Measurements from ENCODE around the gene TNFRSF1B.

Gene TNFRSF1B

GRCh38 chr1:12168451-12169160 is 1.8 kb downstream of the TNFRSF1B start:
- H3K4me3 ChIP-seq (ENCODE audit: insufficient read depth, low read depth, low read length, poor library complexity, severe bottlenecking): peak overlapping the region; percentile 86
- H3K27ac ChIP-seq (ENCODE audit: insufficient read depth, low read length, poor library complexity, severe bottlenecking): peak overlapping the region; percentile 88
- peaks cover 53% of the 10 kb centered on the region for H3K4me1 ChIP-seq (ENCODE audit: control insufficient read depth, insufficient read depth, low read length, poor library complexity, severe bottlenecking)
- no peaks in the 10 kb centered on the region for H3K36me3 ChIP-seq (ENCODE audit: control insufficient read depth, insufficient read depth, low read length)
- H3K27me3 ChIP-seq (replicated peaks; ENCODE audit: control insufficient read depth, insufficient read depth, low read length, poor library complexity, severe bottlenecking): no peaks in the 10 kb centered on the region
- no peaks in the 10 kb centered on the region for H3K9me3 ChIP-seq (ENCODE audit: control insufficient read depth, low read length)
- no peak for DNase-seq

- Histone ChIP-seq H3K9me3 (ENCODE audit: control insufficient read depth, low read length) (no peaks in the 10 kb centered on the region), H3K4me1 (ENCODE audit: control insufficient read depth, insufficient read depth, low read length, poor library complexity, severe bottlenecking) (peaks cover 56% of the 10 kb centered on the region), H3K27ac (ENCODE audit: insufficient read depth, low read length, poor library complexity, severe bottlenecking) (peak overlapping the region; percentile 88), H3K36me3 (ENCODE audit: control insufficient read depth, insufficient read depth, low read length) (no peaks in the 10 kb centered on the region), H3K4me3 (ENCODE audit: insufficient read depth, low read depth, low read length, poor library complexity, severe bottlenecking) (peak overlapping the region; percentile 86), H3K27me3 (replicated peaks; ENCODE audit: control insufficient read depth, insufficient read depth, low read length, poor library complexity, severe bottlenecking) (no peaks in the 10 kb centered on the region)
- no peak for DNase-seq
Observed at GRCh38 chr1:12169442-12170135, 2.8 kb downstream of the TNFRSF1B start.

- Histone ChIP-seq H3K4me1 (ENCODE audit: control insufficient read depth, insufficient read depth, low read length, poor library complexity, severe bottlenecking) (peaks cover 62% of the 10 kb centered on the region), H3K27me3 (replicated peaks; ENCODE audit: control insufficient read depth, insufficient read depth, low read length, poor library complexity, severe bottlenecking) (no peaks in the 10 kb centered on the region), H3K4me3 (ENCODE audit: insufficient read depth, low read depth, low read length, poor library complexity, severe bottlenecking) (no peak overlapping the region), H3K9me3 (ENCODE audit: control insufficient read depth, low read length) (no peaks in the 10 kb centered on the region), H3K27ac (ENCODE audit: insufficient read depth, low read length, poor library complexity, severe bottlenecking) (peak overlapping the region; percentile 88), H3K36me3 (ENCODE audit: control insufficient read depth, insufficient read depth, low read length) (no peaks in the 10 kb centered on the region)
- DNase-seq: no peak
Observed at GRCh38 chr1:12170263-12170671, 3.5 kb downstream of the TNFRSF1B start.

- DNase-seq: peak; percentile 40 to 47 (median 43)
- H3K4me1 ChIP-seq (ENCODE audit: control insufficient read depth, insufficient read depth, low read length, poor library complexity, severe bottlenecking): peaks cover 74% of the 10 kb centered on the region
- no peaks in the 10 kb centered on the region for H3K27me3 ChIP-seq (replicated peaks; ENCODE audit: control insufficient read depth, insufficient read depth, low read length, poor library complexity, severe bottlenecking)
Observed at GRCh38 chr1:12171206-12172041, 4.6 kb downstream of the TNFRSF1B start.

GRCh38 chr1:12172042-12172851 is 5.5 kb downstream of the TNFRSF1B start:
- peak; percentile 59 to 77 (median 71) for DNase-seq
- Histone ChIP-seq H3K27me3 (replicated peaks; ENCODE audit: control insufficient read depth, insufficient read depth, low read length, poor library complexity, severe bottlenecking) (no peaks in the 10 kb centered on the region), H3K4me3 (ENCODE audit: insufficient read depth, low read depth, low read length, poor library complexity, severe bottlenecking) (no peak overlapping the region), H3K9me3 (ENCODE audit: control insufficient read depth, low read length) (no peaks in the 10 kb centered on the region), H3K4me1 (ENCODE audit: control insufficient read depth, insufficient read depth, low read length, poor library complexity, severe bottlenecking) (peaks cover 77% of the 10 kb centered on the region), H3K27ac (ENCODE audit: insufficient read depth, low read length, poor library complexity, severe bottlenecking) (peak overlapping the region; percentile 88), H3K36me3 (ENCODE audit: control insufficient read depth, insufficient read depth, low read length) (no peaks in the 10 kb centered on the region)

More at GRCh38 chr1:12171206-12172041, 4.6 kb downstream of the TNFRSF1B start:
- H3K9me3 ChIP-seq (ENCODE audit: control insufficient read depth, low read length): no peaks in the 10 kb centered on the region
- peak overlapping the region; percentile 88 for H3K27ac ChIP-seq (ENCODE audit: insufficient read depth, low read length, poor library complexity, severe bottlenecking)
- no peaks in the 10 kb centered on the region for H3K36me3 ChIP-seq (ENCODE audit: control insufficient read depth, insufficient read depth, low read length)
- H3K4me3 ChIP-seq (ENCODE audit: insufficient read depth, low read depth, low read length, poor library complexity, severe bottlenecking): no peak overlapping the region

- Histone ChIP-seq H3K9me3 (ENCODE audit: control insufficient read depth, low read length) (no peaks in the 10 kb centered on the region), H3K4me1 (ENCODE audit: control insufficient read depth, insufficient read depth, low read length, poor library complexity, severe bottlenecking) (peaks cover 84% of the 10 kb centered on the region), H3K27ac (ENCODE audit: insufficient read depth, low read length, poor library complexity, severe bottlenecking) (peak overlapping the region; percentile 88), H3K36me3 (ENCODE audit: control insufficient read depth, insufficient read depth, low read length) (no peaks in the 10 kb centered on the region), H3K4me3 (ENCODE audit: insufficient read depth, low read depth, low read length, poor library complexity, severe bottlenecking) (no peak overlapping the region), H3K27me3 (replicated peaks; ENCODE audit: control insufficient read depth, insufficient read depth, low read length, poor library complexity, severe bottlenecking) (no peaks in the 10 kb centered on the region)
- no peak for DNase-seq
Observed at GRCh38 chr1:12173041-12173509, 6.3 kb downstream of the TNFRSF1B start.

GRCh38 chr1:12173631-12174121 is 6.9 kb downstream of the TNFRSF1B start:
- H3K27me3 ChIP-seq (replicated peaks; ENCODE audit: control insufficient read depth, insufficient read depth, low read length, poor library complexity, severe bottlenecking): no peaks in the 10 kb centered on the region
- no peaks in the 10 kb centered on the region for H3K9me3 ChIP-seq (ENCODE audit: control insufficient read depth, low read length)
- no peak overlapping the region for H3K4me3 ChIP-seq (ENCODE audit: insufficient read depth, low read depth, low read length, poor library complexity, severe bottlenecking)
- DNase-seq: peak; percentile 91 to 96 (median 93)
- peak overlapping the region; percentile 88 for H3K27ac ChIP-seq (ENCODE audit: insufficient read depth, low read length, poor library complexity, severe bottlenecking)
- H3K36me3 ChIP-seq (ENCODE audit: control insufficient read depth, insufficient read depth, low read length): no peaks in the 10 kb centered on the region
- peaks cover 85% of the 10 kb centered on the region for H3K4me1 ChIP-seq (ENCODE audit: control insufficient read depth, insufficient read depth, low read length, poor library complexity, severe bottlenecking)

GRCh38 chr1:12174924-12175810 is 8.4 kb downstream of the TNFRSF1B start:
- H3K4me1 ChIP-seq (ENCODE audit: control insufficient read depth, insufficient read depth, low read length, poor library complexity, severe bottlenecking): peaks cover 91% of the 10 kb centered on the region
- H3K27ac ChIP-seq (ENCODE audit: insufficient read depth, low read length, poor library complexity, severe bottlenecking): peak overlapping the region; percentile 88
- no peaks in the 10 kb centered on the region for H3K27me3 ChIP-seq (replicated peaks; ENCODE audit: control insufficient read depth, insufficient read depth, low read length, poor library complexity, severe bottlenecking)
- no peak for DNase-seq
- H3K4me3 ChIP-seq (ENCODE audit: insufficient read depth, low read depth, low read length, poor library complexity, severe bottlenecking): no peak overlapping the region
- H3K9me3 ChIP-seq (ENCODE audit: control insufficient read depth, low read length): no peaks in the 10 kb centered on the region
- H3K36me3 ChIP-seq (ENCODE audit: control insufficient read depth, insufficient read depth, low read length): peaks cover 6% of the 10 kb centered on the region

Measured in effector memory CD4-positive, alpha-beta T cell (primary cell).